Measurements from ENCODE around the gene TMEM208. TPM values are rescaled to one million over a fixed set of nuclear protein-coding genes. Genes with fewer than 3 reads are reported as not detected.

Gene TMEM208
- total and polyA plus RNA-seq, 4 donors: 22.3 to 140 (median 70.2) TPM

- peaks cover 0 to 3% (median 0%) of the 10 kb centered on the region in 4 donors for H3K27me3 ChIP-seq (ENCODE audit: control insufficient read depth in 4 of 4, insufficient read depth in 4 of 4, low read length in 3 of 4)
- H3K4me1 ChIP-seq (ENCODE audit: control insufficient read depth in 4 of 4, insufficient read depth in 4 of 4, low read length in 3 of 4): peaks cover 13 to 44% (median 31%) of the 10 kb centered on the region in 4 donors
- H3K4me3 ChIP-seq (ENCODE audit: low read depth in 1 of 3, low read length in 3 of 3): no peak overlapping the region
- TF ChIP-seq, protein P1, sequence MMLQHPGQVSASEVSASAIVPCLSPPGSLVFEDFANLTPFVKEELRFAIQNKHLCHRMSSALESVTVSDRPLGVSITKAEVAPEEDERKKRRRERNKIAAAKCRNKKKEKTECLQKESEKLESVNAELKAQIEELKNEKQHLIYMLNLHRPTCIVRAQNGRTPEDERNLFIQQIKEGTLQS (IDR thresholded peaks at IDR 0.05): no peak
- TF ChIP-seq JUND (IDR thresholded peaks at IDR 0.05) (no peak), RXRA (IDR thresholded peaks at IDR 0.05) (no peak), FOXA1 (IDR thresholded peaks at IDR 0.05) (no peak), MAX (IDR thresholded peaks at IDR 0.05) (no peak), YY1 (IDR thresholded peaks at IDR 0.05) (no peak), EGR1 (IDR thresholded peaks at IDR 0.05; ENCODE audit: low read depth in 2 of 2) (no peak), NR2F2 (IDR thresholded peaks at IDR 0.05) (no peak), SP1 (IDR thresholded peaks at IDR 0.05) (no peak), FOXA2 (IDR thresholded peaks at IDR 0.05) (no peak), GABPA (IDR thresholded peaks at IDR 0.05 in 1 of 2, conservative IDR thresholded peaks at IDR 0.05 in 1 of 2) (no peak), HNF4A (conservative IDR thresholded peaks at IDR 0.05) (no peak), RAD21 (IDR thresholded peaks at IDR 0.05) (no peak)
- TF ChIP-seq, protein P2, sequence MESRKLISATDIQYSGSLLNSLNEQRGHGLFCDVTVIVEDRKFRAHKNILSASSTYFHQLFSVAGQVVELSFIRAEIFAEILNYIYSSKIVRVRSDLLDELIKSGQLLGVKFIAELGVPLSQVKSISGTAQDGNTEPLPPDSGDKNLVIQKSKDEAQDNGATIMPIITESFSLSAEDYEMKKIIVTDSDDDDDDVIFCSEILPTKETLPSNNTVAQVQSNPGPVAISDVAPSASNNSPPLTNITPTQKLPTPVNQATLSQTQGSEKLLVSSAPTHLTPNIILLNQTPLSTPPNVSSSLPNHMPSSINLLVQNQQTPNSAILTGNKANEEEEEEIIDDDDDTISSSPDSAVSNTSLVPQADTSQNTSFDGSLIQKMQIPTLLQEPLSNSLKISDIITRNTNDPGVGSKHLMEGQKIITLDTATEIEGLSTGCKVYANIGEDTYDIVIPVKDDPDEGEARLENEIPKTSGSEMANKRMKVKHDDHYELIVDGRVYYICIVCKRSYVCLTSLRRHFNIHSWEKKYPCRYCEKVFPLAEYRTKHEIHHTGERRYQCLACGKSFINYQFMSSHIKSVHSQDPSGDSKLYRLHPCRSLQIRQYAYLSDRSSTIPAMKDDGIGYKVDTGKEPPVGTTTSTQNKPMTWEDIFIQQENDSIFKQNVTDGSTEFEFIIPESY (IDR thresholded peaks at IDR 0.05): no peak
- TF ChIP-seq, protein P3, sequence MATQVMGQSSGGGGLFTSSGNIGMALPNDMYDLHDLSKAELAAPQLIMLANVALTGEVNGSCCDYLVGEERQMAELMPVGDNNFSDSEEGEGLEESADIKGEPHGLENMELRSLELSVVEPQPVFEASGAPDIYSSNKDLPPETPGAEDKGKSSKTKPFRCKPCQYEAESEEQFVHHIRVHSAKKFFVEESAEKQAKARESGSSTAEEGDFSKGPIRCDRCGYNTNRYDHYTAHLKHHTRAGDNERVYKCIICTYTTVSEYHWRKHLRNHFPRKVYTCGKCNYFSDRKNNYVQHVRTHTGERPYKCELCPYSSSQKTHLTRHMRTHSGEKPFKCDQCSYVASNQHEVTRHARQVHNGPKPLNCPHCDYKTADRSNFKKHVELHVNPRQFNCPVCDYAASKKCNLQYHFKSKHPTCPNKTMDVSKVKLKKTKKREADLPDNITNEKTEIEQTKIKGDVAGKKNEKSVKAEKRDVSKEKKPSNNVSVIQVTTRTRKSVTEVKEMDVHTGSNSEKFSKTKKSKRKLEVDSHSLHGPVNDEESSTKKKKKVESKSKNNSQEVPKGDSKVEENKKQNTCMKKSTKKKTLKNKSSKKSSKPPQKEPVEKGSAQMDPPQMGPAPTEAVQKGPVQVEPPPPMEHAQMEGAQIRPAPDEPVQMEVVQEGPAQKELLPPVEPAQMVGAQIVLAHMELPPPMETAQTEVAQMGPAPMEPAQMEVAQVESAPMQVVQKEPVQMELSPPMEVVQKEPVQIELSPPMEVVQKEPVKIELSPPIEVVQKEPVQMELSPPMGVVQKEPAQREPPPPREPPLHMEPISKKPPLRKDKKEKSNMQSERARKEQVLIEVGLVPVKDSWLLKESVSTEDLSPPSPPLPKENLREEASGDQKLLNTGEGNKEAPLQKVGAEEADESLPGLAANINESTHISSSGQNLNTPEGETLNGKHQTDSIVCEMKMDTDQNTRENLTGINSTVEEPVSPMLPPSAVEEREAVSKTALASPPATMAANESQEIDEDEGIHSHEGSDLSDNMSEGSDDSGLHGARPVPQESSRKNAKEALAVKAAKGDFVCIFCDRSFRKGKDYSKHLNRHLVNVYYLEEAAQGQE (IDR thresholded peaks at IDR 0.05): no peak
- peak overlapping the region; percentile 80 to 88 for H3K27ac ChIP-seq (ENCODE audit: low read depth in 1 of 2, low read length in 2 of 2)
- H3K36me3 ChIP-seq (ENCODE audit: control insufficient read depth in 4 of 4, insufficient read depth in 3 of 4, low read depth in 1 of 4, low read length in 3 of 4): peaks cover 0 to 5% (median 0%) of the 10 kb centered on the region in 4 donors
- 68% methylated on average over 4 of the region's 4 CpGs for WGBS
- DNase-seq (ENCODE audit: low spot score): no peak
- H3K9me3 ChIP-seq (ENCODE audit: control insufficient read depth in 4 of 4, low read length in 3 of 4): no peaks in the 10 kb centered on the region
- H3K9ac ChIP-seq (ENCODE audit: low read depth in 1 of 2, low read length in 2 of 2): no peak overlapping the region
These were observed 16.6 kb downstream of the TMEM208 start for GRCh38 chr16:67243481-67243880.

- no peak overlapping the region for H3K9ac ChIP-seq (ENCODE audit: low read depth in 1 of 2, low read length in 2 of 2)
- peak overlapping the region; percentile 80 to 88 for H3K27ac ChIP-seq (ENCODE audit: low read depth in 1 of 2, low read length in 2 of 2)
- DNase-seq (ENCODE audit: low spot score): no peak
- no peaks in the 10 kb centered on the region for H3K36me3 ChIP-seq (ENCODE audit: control insufficient read depth in 4 of 4, insufficient read depth in 3 of 4, low read depth in 1 of 4, low read length in 3 of 4)
- peak; percentile 51 to 68 for TF ChIP-seq JUND (IDR thresholded peaks at IDR 0.05)
- TF ChIP-seq HNF4G (IDR thresholded peaks at IDR 0.05): no peak
- TF ChIP-seq EGR1 (IDR thresholded peaks at IDR 0.05; ENCODE audit: low read depth in 2 of 2): peak in 1 of 2 donors; percentile 23
- WGBS: 41% methylated on average over 5 of the region's 5 CpGs
- H3K4me1 ChIP-seq (ENCODE audit: control insufficient read depth in 4 of 4, insufficient read depth in 4 of 4, low read length in 3 of 4): peaks cover 17 to 52% (median 34%) of the 10 kb centered on the region in 4 donors
- H3K9me3 ChIP-seq (ENCODE audit: control insufficient read depth in 4 of 4, low read length in 3 of 4): no peaks in the 10 kb centered on the region
- H3K27me3 ChIP-seq (ENCODE audit: control insufficient read depth in 4 of 4, insufficient read depth in 4 of 4, low read length in 3 of 4): peaks cover 0 to 8% (median 0%) of the 10 kb centered on the region in 4 donors
- H3K4me3 ChIP-seq (ENCODE audit: low read depth in 1 of 3, low read length in 3 of 3): no peak overlapping the region
These were observed 17.7 kb downstream of the TMEM208 start for GRCh38 chr16:67244387-67245185.
